Measurements from ENCODE around the gene RPUSD3. TPM values are rescaled to one million over a fixed set of nuclear protein-coding genes. Genes with fewer than 3 reads are reported as not detected.

The RPUSD3 gene
- total and polyA plus RNA-seq, 3 experiments from 2014 or later = 51.8 to 77.6 (median 74.3) TPM

DNA sequence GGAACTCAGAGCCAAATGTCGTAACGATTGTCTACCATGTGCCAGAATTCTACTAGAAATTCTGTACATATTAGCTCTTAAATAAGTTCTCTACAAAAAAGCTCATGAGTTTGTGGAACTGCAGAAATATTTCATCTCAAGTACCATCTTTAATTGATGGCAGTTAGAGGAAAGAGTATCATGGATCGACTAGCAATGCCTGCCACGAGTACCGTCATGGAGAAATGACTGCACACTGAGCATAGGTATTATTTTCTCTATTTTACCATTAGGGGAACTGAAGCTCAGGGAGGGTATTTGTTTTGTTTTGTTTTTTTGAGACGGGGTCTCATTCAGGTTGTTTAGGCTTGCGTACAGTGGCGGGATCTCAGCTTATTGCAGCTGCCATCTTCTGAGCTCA lies 2.8 kb downstream of the RPUSD3 start:
- POLR2A ChIA-PET = interaction anchor here (0.6 kb wide), 1 partner anchor 164 kb away, joined by 3 read pairs; no protein-coding TSS in a partner anchor
- peaks cover 18% of the 10 kb centered on the region for H3K36me3 ChIP-seq (ENCODE audit: insufficient read depth, low read length)

GRCh38 chr3:9838856-9839255 lies 5.0 kb downstream of the RPUSD3 start:
- ChIA-PET POLR2A (no interaction called here), CTCF (interaction anchor here (1.0 to 1.3 kb wide), 2 partner anchors 9 to 42 kb away, joined by 3 read pairs; no protein-coding TSS in a partner anchor)
- peak overlapping the region in 2 of 8 donors; percentile 51 to 90 for H3K27ac Mint-ChIP-seq
- peaks cover 0 to 80% (median 6%) of the 10 kb centered on the region in 3 donors for H3K36me3 Mint-ChIP-seq
- peaks cover 18% of the 10 kb centered on the region for H3K36me3 ChIP-seq (ENCODE audit: insufficient read depth, low read length)
- H3K27ac ChIP-seq (ENCODE audit: low read depth, low read length) = no peak overlapping the region
- no peak for DNase-seq
- no peaks in the 10 kb centered on the region for H3K9me3 Mint-ChIP-seq
- H3K4me1 Mint-ChIP-seq = peaks cover 17 to 22% (median 22%) of the 10 kb centered on the region in 3 donors
- no peaks in the 10 kb centered on the region for H3K9me3 ChIP-seq (ENCODE audit: low read length)
- no peaks in the 10 kb centered on the region for H3K27me3 ChIP-seq (ENCODE audit: insufficient read depth, low read length, poor library complexity, severe bottlenecking)
- H3K4me3 Mint-ChIP-seq = peak overlapping the region in 1 of 7 donors; percentile 70
- peaks cover 12% of the 10 kb centered on the region for H3K4me1 ChIP-seq (ENCODE audit: insufficient read depth, low read length)
- H3K4me3 ChIP-seq (ENCODE audit: low read length) = no peak overlapping the region
- H3K27me3 Mint-ChIP-seq = no peaks in the 10 kb centered on the region

More for the DNA sequence above, 2.8 kb downstream of the RPUSD3 start:
- H3K27ac ChIP-seq (ENCODE audit: low read depth, low read length) = no peak overlapping the region
- Mint-ChIP-seq H3K4me3 (peak overlapping the region in 4 of 7 donors; percentile 8 to 96 (median 48)), H3K4me1 (peaks cover 19 to 32% (median 29%) of the 10 kb centered on the region in 3 donors), H3K36me3 (peaks cover 0 to 63% (median 4%) of the 10 kb centered on the region in 3 donors), H3K27me3 (peaks cover 0 to 2% of the 10 kb centered on the region in 2 donors), H3K27ac (peak overlapping the region in 2 of 8 donors; percentile 57 to 79), H3K9me3 (no peaks in the 10 kb centered on the region)
- no peak overlapping the region for H3K4me3 ChIP-seq (ENCODE audit: low read length)
- peaks cover 19% of the 10 kb centered on the region for H3K4me1 ChIP-seq (ENCODE audit: insufficient read depth, low read length)
- H3K9me3 ChIP-seq (ENCODE audit: low read length) = no peaks in the 10 kb centered on the region
- DNase-seq = no peak
- CTCF ChIA-PET = interaction anchor here (1.5 to 1.7 kb wide), 2 partner anchors 10 to 92 kb away, joined by 4 read pairs; no protein-coding TSS in a partner anchor
- no peaks in the 10 kb centered on the region for H3K27me3 ChIP-seq (ENCODE audit: insufficient read depth, low read length, poor library complexity, severe bottlenecking)

- Mint-ChIP-seq H3K27me3 (no peaks in the 10 kb centered on the region), H3K4me3 (peak overlapping the region in 1 of 7 donors; percentile 70), H3K4me1 (peaks cover 12 to 14% (median 13%) of the 10 kb centered on the region in 3 donors), H3K36me3 (peaks cover 0 to 80% (median 6%) of the 10 kb centered on the region in 3 donors), H3K27ac (peak overlapping the region in 2 of 8 donors; percentile 17 to 73), H3K9me3 (no peaks in the 10 kb centered on the region)
- Histone ChIP-seq H3K27me3 (ENCODE audit: insufficient read depth, low read length, poor library complexity, severe bottlenecking) (no peaks in the 10 kb centered on the region), H3K4me1 (ENCODE audit: insufficient read depth, low read length) (peaks cover 7% of the 10 kb centered on the region), H3K27ac (ENCODE audit: low read depth, low read length) (no peak overlapping the region), H3K36me3 (ENCODE audit: insufficient read depth, low read length) (peaks cover 19% of the 10 kb centered on the region), H3K4me3 (ENCODE audit: low read length) (no peak overlapping the region), H3K9me3 (ENCODE audit: low read length) (no peaks in the 10 kb centered on the region)
- ChIA-PET CTCF (interaction anchor here (0.5 to 1.3 kb wide), 2 partner anchors 28 to 41 kb away, joined by 3 read pairs; no protein-coding TSS in a partner anchor), POLR2A (interaction anchor here (0.6 kb wide), 1 partner anchor 81 kb away, joined by 5 read pairs; no protein-coding TSS in a partner anchor)
- DNase-seq = no peak
Measured at GRCh38 chr3:9837701-9838582, 5.9 kb downstream of the RPUSD3 start.

GRCh38 chr3:9834520-9835380 lies 9.1 kb downstream of the RPUSD3 start:
- no peak for DNase-seq

GRCh38 chr3:9833078-9833477 lies 10.7 kb downstream of the RPUSD3 start:
- Histone ChIP-seq H3K9me3 (ENCODE audit: low read length) (no peaks in the 10 kb centered on the region), H3K27me3 (ENCODE audit: insufficient read depth, low read length, poor library complexity, severe bottlenecking) (no peaks in the 10 kb centered on the region), H3K4me3 (ENCODE audit: low read length) (no peak overlapping the region), H3K27ac (ENCODE audit: low read depth, low read length) (no peak overlapping the region), H3K36me3 (ENCODE audit: insufficient read depth, low read length) (peaks cover 8% of the 10 kb centered on the region), H3K4me1 (ENCODE audit: insufficient read depth, low read length) (no peaks in the 10 kb centered on the region)
- Mint-ChIP-seq H3K27me3 (no peaks in the 10 kb centered on the region), H3K36me3 (peaks cover 0 to 69% (median 4%) of the 10 kb centered on the region in 3 donors), H3K27ac (no peak overlapping the region), H3K4me1 (peaks cover 0 to 7% (median 4%) of the 10 kb centered on the region in 3 donors), H3K9me3 (no peaks in the 10 kb centered on the region), H3K4me3 (no peak overlapping the region)
- POLR2A ChIA-PET = no interaction called here
- no peak for DNase-seq
- CTCF ChIA-PET = no interaction called here

More at GRCh38 chr3:9834520-9835380, 9.1 kb downstream of the RPUSD3 start:
- Histone ChIP-seq H3K9me3 (ENCODE audit: low read length) (no peaks in the 10 kb centered on the region), H3K4me3 (ENCODE audit: low read length) (no peak overlapping the region), H3K27me3 (ENCODE audit: insufficient read depth, low read length, poor library complexity, severe bottlenecking) (no peaks in the 10 kb centered on the region), H3K36me3 (ENCODE audit: insufficient read depth, low read length) (peaks cover 8% of the 10 kb centered on the region), H3K27ac (ENCODE audit: low read depth, low read length) (no peak overlapping the region), H3K4me1 (ENCODE audit: insufficient read depth, low read length) (no peaks in the 10 kb centered on the region)
- POLR2A ChIA-PET = interaction anchor here (0.5 kb wide), 1 partner anchor 38 kb away, joined by 7 read pairs; no protein-coding TSS in a partner anchor
- CTCF ChIA-PET = no interaction called here
- no peaks in the 10 kb centered on the region for H3K9me3 Mint-ChIP-seq
- H3K27ac Mint-ChIP-seq = peak overlapping the region in 3 of 8 donors; percentile 43 to 89 (median 70)
- peaks cover 0 to 7% (median 4%) of the 10 kb centered on the region in 3 donors for H3K4me1 Mint-ChIP-seq
- H3K36me3 Mint-ChIP-seq = peaks cover 0 to 70% (median 6%) of the 10 kb centered on the region in 3 donors
- H3K27me3 Mint-ChIP-seq = no peaks in the 10 kb centered on the region
- H3K4me3 Mint-ChIP-seq = no peak overlapping the region

- H3K27ac ChIP-seq (ENCODE audit: low read depth, low read length) = no peak overlapping the region
- peaks cover 0 to 62% (median 3%) of the 10 kb centered on the region in 3 donors for H3K36me3 Mint-ChIP-seq
- H3K27me3 ChIP-seq (ENCODE audit: insufficient read depth, low read length, poor library complexity, severe bottlenecking) = no peaks in the 10 kb centered on the region
- H3K4me3 ChIP-seq (ENCODE audit: low read length) = no peak overlapping the region
- peaks cover 8% of the 10 kb centered on the region for H3K36me3 ChIP-seq (ENCODE audit: insufficient read depth, low read length)
- no peaks in the 10 kb centered on the region for H3K4me1 ChIP-seq (ENCODE audit: insufficient read depth, low read length)
- H3K9me3 Mint-ChIP-seq = no peaks in the 10 kb centered on the region
- H3K4me1 Mint-ChIP-seq = peaks cover 0 to 7% (median 1%) of the 10 kb centered on the region in 3 donors
- H3K4me3 Mint-ChIP-seq = no peak overlapping the region
- CTCF ChIA-PET = interaction anchor here (1.3 to 2.9 kb wide), 4 partner anchors 10 to 104 kb away, joined by 4 to 15 read pairs (median 5); partner anchors contain the start of genes CRELD1 and RPUSD3
- no peaks in the 10 kb centered on the region for H3K9me3 ChIP-seq (ENCODE audit: low read length)
- no peak for DNase-seq
- peak overlapping the region in 1 of 8 donors; percentile 59 for H3K27ac Mint-ChIP-seq
- POLR2A ChIA-PET = interaction anchor here (0.7 to 1.1 kb wide), 2 partner anchors 15 to 483 kb away, joined by 3 to 6 read pairs; no protein-coding TSS in a partner anchor
- no peaks in the 10 kb centered on the region for H3K27me3 Mint-ChIP-seq
Measured at GRCh38 chr3:9831253-9831652, 12.6 kb downstream of the RPUSD3 start.
